Hippocampal formation (tissue), 2 donors: ENCODE measurements around the gene WDR7.

Source experiments
- DNase-seq, 2 donors: peaks; one replicate each; lab custom pipeline; 2025; lab: John Stamatoyannopoulos, UW

The WDR7 gene

DNA sequence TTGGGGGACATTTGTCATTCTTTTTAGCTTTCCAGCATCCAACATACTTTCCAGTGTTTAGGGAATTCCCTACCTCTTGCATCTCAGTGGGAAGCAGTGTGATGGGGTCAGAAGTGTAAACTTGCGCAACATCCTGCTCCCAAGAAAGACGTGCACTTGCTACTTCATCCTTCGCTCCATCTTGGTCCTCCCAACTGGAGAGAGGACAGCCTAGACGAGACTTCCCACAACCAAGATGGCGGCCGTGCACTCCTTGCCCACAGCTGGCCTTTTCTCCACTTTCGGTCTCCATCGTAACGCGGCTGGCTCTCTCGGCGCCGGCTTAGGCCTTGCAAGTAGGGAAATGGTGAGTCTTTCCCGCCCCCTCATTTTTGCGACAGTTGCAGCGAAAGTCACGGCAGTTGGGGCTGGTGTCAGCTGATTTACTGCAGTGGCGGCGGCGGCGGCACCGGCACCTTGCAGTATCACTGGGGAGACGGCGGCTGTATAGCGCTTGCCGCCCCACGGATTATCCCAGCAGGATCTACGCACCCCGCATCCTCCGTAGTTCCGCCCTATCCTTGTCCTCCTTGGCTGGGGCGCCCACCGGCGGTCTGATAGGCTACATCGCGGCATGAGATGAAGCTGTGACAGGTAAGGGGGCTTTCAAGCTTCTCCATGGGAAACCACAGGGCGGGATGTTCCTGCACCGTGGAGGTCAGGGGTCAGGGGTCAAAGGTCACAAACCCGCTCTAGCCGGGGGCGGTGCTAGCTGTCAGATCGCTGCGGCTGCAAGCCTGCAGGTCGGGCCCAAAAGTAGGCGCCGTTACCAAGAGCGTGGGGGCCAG, at the start of gene WDR7:
Gene WDR7, plus strand, starts transcription at position 416 of the 827 bp plus-strand sequence. CDS start 21,157 bp downstream, outside the sequence.
- DNase-seq: peak; percentile 95 to 97

DNA sequence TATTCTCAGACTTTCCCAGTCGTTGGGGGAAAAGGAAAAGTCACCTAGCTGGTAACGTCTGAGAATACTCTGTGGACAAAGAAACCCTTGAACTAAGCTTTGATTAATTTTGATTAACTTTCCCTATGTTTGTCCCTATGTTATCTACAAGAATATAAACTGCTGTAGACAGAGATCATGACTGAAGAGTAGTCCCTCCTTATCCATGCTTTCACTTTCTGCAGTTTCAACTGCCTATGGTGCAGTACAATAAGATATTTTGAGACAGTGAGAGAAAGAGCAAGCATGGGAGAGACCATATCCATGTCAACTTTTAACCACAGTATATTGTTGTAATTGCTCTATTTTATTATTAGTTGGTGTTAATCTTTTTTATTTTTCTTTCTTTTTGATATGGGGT, 44.5 kb upstream of the WDR7 start:
- DNase-seq: no peak

DNA sequence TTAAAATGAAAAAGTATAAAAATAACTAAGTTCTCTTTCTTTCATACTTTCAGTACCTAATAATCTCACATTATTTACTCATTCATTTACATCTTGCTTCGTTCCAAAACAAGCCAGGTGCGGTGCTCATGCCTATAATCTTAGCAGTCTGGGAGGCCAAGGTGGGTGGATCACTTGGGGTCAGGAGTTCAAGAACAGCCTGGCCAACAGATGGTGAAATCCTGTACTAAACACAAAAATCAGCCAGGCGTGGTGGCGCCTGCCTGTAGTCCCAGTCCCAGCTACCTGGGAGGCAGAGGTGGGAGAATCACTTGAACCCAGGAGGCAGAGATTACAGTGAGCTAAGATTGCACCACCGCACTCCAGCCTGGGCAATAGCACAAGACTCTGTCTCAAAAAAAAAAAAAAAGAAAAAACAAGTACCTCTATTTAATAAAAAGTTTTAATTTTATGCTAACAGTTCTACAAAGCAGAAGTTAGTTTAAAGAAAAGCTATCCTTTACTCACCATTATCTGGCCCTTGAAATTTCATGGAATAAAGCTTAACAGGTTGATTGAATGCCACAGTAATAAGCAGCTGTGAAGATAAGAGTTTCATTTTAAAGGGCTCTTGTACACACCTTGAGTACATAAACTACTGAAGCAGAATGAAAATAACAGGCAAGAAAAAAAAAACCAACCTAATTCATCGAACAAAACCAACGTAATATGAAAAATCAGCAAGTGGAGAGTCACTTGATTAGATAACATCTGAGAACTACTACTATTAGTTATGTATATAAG, 35.2 kb upstream of the WDR7 start:
- no peak for DNase-seq

DNA sequence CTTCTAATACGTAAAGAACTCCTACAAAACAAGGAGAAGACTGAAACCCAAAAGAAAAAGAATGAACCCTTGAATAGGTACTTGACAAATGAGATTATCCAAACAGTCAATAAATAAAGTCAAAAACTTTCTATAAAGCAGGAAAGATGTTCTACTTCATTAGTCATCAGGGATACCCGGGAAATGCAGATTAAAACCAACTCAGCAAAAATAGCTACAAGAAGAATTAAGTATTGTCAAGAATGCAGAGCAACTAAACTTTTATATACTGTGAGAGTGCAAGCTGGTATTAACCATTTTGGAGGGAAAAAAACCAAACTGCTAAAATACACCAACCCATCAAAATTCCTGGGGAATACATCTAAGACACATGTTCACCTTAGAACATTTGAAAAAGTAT, 23.2 kb upstream of the WDR7 start:
- no peak for DNase-seq

DNA sequence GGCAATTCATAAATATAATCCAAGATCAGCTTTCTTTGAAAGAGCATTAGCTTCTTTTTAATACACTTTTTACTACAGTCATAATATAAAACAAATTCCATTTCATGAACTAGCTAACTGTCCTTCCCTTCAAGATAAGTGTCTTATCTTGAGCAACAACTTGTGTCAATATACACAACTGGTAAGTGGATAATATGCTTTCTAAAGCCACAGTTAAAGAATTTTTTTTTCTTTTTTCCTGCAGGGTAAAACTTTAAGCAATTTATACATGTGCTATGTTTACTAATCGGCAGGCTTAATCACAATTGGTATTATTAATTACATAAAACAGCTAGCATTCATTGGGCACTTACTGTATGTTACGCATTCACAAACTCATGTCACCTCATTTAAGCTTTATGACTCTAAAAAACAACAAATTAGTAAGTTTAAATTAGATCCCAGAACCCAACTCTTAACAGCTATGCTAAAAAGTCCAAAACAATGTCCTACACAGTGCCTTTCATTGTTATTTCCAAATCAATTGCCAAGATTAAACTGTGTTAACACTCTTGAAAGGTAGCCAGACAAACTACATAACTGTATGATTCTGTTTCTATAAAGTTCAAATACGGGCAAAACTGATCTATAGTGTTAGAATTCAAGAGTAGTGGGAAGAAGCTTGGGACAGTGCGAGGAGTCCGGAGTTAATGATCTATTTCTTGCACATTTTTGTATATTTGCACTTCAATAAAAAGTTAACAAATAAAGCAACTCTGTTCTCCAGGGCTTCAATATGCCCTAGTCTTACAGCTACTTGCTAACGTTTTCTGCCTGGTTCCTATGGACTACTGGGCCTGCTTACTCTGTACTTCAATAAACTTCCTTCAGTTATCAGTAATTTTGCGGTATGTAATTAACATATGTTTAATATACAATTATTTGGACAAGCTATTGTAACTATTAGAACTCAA, 18.8 kb upstream of the WDR7 start:
- no peak for DNase-seq

DNA sequence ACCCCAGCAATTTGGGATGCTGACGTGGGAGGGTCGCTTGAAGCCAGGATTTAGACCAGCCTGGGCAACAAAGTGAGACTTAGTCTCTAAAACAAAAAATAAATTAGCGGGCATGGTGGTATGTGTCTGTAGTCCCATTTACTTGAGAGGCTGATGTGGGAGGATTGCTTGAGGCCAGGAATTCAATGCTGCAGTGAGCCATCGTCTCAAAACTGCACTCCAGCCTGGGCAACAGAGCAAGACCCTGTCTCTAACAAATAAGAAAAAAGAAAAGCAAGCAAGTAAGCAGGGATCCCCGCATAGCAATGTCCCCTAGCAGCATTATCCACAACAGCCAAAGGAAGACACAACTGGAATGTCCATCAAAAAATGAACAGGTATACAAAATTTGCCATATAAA, 16.2 kb upstream of the WDR7 start:
- no peak for DNase-seq

DNA sequence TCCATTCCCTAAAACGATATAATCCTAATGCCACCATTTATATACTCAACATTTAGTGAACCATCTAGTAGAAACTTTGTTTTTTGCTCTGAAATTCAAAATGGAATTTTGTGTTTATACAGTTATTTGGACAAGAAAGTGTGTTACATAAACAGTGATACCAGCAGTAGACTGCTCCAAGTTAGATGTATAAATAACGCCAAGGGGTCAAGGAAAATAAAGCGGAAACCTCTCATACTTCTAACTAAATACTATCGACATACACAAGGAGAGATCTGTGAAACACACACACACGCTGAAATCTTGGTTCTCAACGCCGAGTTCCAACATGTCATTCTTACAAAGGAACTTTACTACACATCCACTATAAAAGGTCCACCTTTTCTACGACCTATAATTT, 14.0 kb upstream of the WDR7 start:
- no peak for DNase-seq

DNA sequence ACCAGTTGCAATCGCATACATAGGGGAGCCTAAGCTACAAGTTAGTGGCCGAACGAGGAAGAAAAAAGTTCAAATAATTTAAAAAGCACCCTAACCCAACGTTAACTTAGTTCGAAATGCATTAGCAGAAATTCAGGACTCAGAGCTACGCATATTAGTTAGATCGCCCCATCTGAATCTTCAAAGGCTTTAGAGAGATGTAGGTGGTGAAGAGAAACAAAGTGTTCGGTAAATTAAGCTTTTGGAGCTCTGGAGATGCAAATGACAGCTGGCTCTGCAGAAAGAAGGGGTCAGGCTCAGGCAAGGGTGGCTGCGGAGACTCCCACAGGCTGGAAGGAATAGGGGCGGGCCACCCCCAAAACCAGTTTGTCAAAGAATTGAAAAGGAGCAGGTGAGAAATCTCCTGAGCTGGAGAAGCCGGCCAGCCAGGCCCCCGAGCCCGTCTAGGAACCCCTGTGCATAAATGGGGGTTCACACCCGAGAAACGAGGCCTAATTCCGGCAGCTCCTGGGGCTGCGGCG, 13.4 kb upstream of the WDR7 start:
- no peak for DNase-seq

DNA sequence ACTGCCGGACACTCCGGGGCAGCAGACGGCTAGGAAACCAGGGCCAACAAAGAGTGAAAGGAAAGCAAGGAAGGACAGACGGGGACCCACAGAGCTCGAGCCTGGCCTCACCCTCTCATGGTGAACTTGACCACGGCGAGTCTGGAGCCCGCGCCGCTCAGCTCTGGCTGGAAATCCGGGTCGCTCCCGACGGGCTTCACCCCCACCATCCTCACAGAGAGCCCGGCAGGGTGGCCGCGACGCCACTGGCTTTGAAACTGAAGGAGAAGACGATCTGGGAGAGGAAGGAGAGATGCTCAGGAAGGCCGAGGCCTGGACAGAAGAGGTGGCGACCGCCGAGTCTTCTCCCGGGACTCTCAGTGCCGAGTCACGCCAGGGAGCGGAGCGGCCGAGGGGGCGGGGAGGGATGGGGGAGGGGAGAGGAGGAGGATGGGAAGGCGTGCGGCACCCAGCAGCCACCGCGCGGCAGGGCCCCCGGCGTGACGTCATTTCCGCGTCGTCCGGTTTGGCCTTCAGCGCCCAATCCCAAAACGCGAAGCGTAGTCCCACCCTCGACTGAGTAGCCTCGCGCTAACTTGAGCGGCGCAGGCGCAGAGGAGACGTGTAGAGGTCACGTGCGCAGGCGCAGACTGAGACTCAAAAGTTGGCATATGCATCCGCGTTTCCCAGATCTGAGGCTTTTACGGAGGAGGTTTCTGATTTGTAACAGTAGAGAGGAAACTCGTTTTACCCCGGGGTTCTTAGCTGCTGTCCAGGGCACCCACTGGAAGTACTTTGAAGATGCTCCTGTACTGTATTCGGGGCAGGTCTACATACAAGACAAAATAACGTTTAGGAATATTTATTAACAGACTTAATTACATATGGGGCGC, 12.7 kb upstream of the WDR7 start, which contains the start of gene TXNL1:
Gene TXNL1, minus strand, starts transcription at position 361 of the 872 bp plus-strand sequence. Its CDS starts 152 bp downstream, at position 209.
- peak; percentile 94 to 97 for DNase-seq

DNA sequence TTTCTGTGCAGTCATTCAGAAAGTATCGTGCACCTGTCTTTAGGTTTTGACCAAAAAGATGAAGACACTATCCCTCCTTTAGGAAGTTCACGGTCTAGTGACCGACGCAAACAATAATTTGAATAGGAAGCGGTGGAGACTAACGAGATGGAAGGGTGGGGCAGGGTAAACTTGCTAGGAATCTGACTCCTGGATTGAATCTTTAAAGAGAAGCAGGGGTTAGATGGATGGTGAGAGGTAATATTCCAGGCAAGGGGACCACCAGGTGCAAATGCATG, 12.1 kb upstream of the WDR7 start:
- DNase-seq: no peak

DNA sequence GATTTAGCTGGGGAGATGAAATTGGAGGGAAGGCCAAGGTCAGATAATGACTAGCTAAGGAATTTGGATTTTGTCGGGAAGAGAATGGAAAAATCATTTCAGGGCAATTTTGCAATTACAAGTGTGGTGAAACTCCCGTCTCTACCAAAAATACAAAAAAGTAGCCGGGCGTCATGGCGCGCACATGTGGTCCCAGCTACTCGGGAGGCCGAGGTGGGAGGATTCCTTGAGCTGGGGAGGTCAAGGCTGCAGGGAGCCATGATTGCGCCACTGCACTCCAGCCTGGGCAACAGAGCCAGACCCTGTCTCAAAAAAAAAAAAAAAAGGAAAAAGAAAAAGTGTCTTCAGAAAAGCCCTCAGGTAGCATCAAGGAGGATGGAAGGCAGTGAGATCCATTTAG, 11.6 kb upstream of the WDR7 start:
- no peak for DNase-seq

DNA sequence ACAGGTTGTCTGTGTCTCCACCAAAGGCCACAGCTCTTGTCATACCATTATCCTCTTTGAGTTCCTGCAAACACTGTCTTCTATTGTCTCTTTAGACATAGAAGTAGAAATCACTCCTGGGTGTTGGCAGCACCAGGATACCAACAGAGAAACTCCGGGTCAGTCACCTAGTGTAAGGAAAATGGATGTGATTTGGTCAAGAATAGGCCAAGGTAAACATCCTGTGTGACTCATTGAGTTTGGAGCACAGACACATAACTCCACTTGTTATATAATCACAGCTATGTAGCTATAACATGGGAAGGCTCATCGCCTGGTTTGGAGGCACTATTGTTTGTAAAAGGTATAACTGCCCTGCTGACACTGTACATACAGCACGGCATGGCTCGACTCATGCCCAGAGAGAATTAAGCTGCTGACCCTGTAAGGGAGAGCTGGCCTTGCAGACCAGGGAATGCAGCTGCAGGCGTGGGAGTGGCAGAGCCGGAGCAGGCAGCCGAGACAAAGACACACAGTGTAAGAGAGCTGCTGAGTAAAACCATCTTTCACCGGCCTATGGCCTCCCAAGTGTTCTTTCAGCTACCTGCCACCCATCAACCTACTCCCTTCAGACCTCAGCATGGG, 9.3 kb upstream of the WDR7 start:
- DNase-seq: no peak

DNA sequence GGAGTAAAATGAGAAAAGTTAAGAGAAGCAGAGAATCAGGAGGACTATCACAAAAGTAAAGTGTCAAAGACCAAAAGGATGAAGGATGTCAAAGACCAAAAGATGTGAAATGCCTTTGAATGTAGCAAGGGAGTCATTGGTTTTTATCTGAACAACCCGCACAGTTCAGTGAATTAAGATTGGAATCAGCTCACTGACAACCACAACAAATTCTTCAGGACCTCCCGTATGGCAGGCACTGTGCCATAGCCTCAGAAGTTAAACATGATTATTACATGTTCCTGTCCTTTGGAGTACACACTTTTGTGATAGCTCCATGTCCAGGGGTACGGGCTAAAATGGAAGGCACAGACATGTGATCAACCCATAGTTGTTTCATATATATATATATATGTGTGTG, 7.8 kb upstream of the WDR7 start:
- no peak for DNase-seq

DNA sequence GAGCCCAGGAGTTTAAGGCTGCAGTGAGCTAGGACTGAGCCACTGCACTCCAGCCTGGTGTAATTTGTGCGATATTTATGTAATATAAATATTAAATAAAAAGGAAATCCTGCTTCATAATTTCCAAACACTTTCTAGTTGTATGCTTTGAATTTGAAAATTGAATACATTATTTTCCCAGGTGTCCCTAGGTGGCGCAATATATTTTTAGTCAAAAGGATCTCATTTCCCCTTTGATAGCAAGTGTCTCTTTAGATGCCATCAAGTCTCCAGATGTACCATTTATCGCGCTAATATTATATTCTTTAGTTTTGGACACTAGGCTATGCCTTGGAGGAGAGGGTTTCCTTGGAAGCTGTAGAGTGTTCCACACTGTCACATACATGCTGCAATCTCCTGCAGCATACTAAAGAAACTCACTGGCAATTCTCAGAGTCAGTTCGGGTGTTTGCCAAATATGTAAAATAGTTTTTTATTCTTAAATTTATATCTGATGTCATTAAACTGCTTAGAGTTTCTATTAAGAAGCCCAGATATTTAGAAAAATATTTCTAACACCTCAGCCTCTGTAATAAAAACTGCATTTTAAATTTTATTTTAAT, 5.6 kb upstream of the WDR7 start:
- peak in 1 of 2 donors; percentile 25 for DNase-seq

DNA sequence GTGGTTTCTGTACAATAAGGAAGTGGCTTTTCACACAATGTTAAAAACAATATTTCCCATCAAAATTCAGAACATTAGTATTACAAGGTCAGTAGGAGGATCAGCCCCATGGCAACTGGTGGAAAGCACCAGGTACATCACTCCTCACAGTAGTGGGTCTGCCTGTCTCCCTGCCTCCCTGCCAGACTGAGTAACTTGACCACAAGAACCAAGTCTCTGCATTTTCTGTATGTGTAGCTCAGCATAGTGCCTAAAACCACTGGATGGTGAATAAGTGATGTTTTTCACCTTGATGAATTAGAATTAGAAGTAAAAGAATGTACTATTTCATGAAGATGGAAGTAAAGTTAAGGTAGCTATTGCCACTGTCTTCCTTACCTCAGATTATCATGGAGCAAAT, 4.1 kb upstream of the WDR7 start:
- no peak for DNase-seq

DNA sequence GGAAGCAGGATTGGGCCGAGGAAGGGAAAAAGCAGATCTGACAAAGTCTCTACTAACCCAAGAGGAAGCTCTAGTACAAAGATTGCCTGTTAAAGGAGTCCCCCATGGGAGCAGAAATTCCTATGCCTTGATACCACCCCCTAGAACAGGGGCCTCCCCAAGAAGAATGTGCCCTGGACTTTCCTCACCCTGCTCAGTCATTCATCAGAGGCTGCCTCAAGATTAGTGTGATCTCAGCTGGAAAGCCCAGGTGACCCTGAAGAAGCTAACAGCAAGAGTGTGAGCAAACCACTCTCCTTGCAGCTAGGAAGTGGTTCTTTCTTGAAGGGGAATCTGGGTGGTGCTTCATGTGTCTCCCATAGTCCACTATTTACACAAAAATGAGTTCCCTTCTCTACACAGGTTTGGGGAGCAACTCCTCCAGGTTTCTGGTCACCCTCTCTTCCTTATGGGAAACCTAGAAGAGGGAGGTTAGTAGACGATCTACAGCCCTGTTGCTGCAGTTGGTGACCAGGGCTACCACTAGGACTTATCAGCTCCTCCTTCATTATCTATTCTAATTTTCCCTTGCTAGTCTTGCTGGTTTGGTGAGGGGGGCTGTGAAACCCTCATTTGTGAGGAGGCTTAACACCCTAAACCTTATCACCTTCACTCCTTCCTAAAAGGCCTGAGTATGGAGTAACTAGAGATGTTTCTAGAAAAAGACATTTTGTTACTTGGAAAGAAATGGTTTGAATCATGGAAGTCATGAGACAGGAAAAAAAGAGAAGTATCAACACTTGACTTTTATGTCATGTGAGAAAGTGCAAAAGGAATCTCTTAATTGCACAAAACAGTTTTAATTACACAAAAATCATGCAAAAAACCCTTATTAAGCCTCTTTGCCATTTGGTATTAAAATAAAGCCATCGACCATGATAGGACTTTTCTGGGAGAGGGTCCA, 2.9 kb upstream of the WDR7 start:
- DNase-seq: no peak

DNA sequence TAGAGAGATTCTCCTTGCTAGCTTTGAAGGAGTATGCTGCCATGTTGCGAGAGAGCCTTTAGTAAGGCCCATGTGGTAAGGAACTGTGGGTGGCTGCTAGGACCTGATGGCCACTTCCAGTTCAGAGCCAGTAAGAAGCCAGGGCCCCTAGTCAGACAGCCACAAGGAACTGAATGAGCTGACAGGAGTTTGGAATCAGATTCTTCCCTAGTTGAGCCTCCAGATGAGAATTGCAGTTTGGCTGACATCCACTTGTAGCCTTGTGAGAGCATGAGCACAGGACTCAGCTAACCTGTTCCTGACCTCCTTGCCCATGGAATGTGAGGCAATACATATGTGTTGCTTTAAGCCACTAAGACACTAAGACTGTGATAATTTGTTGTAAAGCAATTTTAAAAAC, 1.2 kb upstream of the WDR7 start:
- DNase-seq: no peak

DNA sequence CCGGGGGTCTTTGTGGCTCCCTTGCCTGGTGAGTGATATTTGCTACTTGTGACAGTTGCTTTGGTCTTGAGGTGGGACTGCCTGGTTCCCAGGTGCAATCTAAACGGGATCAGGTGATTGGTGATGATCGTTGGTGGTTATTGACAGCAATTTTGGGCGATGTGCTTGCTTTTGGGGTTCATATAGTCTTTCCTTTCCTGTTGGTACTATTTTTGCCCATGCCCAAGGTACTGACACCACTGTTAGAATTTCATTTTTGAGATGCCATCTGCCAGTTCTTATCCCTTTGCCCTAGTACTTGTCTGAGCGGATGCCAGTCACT, 573 bp downstream of the WDR7 start:
- no peak for DNase-seq

DNA sequence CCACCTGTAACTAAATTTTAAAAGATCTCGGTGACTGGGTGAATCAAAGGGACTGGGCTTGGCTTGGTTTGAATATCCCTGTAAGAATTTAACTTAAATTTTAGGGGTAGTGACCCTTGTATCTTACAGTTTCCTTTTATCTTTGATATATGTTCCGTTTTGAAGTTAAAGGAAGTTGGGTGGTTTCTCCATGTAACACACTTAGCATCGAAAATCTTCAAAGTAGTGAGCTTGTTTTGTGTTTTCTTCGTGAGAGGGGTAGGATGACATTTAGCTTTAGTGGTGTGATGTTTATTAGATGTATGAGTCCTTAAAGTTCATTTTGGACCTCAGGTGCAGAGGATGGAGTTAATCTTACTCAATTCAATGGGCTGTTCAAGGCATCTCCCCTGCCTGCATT, 1.6 kb downstream of the WDR7 start:
- DNase-seq: no peak
